HepG2 (cell line): ENCODE results near the gene CDR2L. TPM values are rescaled to one million over a fixed set of nuclear protein-coding genes. Genes with fewer than 3 reads are reported as not detected.

Source experiments
- CEBPZ ChIP-seq: IDR thresholded peaks from 2 replicates; pipeline ENCODE4 v1.6.1; 2012; ENCODE audit warnings: low read length, improper control_type of control experiment
- HDAC1 ChIP-seq: sonication (generic); formaldehyde crosslinking; IDR thresholded peaks from 2 replicates; pipeline ENCODE4 v1.5.1; 2020; ENCODE audit warnings: mild to moderate bottlenecking, missing genetic modification reagents
- JARID2 ChIP-seq: sonication (generic); formaldehyde crosslinking; IDR thresholded peaks from 2 replicates; pipeline ENCODE4 v1.8.1; 2023; ENCODE audit warnings: missing genetic modification reagents, inconsistent platforms; ENCODE audit not compliant: insufficient replicate concordance
- KDM1A ChIP-seq: IDR thresholded peaks from 2 replicates; pipeline ENCODE4 v1.6.1; 2016; ENCODE audit warnings: missing compliant biosample characterization
- PHB2 ChIP-seq: fragments of 450-650 bp; IDR thresholded peaks from 2 replicates; pipeline ENCODE4 v1.6.1; 2018; ENCODE audit not compliant: partially characterized antibody
- PHF20 ChIP-seq: sonication (generic); formaldehyde crosslinking; IDR thresholded peaks from 2 replicates; pipeline ENCODE4 v1.5.0; 2020; ENCODE audit warnings: mild to moderate bottlenecking, missing genetic modification reagents
- RBM39 ChIP-seq: fragments of 200-400 bp; formaldehyde crosslinking; IDR thresholded peaks from one replicate; pipeline ENCODE4 v1.6.1; 2018; ENCODE audit warnings: antibody characterized with exemption, mild to moderate bottlenecking, low read depth, low read length; ENCODE audit not compliant: poor library complexity, severe bottlenecking
- TCF12 ChIP-seq, 2 experiments: fragments of 450-650 bp in 1 of 2; sonication (generic) in 1 of 2; formaldehyde crosslinking in 1 of 2; IDR thresholded peaks; 2 replicates each; pipeline versions ENCODE4 v1.6.1 to v1.8.0; 2017 to 2022; ENCODE audit warnings: antibody characterized with exemption in 1 of 2, mild to moderate bottlenecking in 1 of 2, missing genetic modification reagents in 1 of 2, moderate library complexity in 1 of 2
- ZFP91 ChIP-seq: sonication (generic); formaldehyde crosslinking; IDR thresholded peaks from 2 replicates; pipeline ENCODE4 v1.9.0; 2022; ENCODE audit warnings: missing genetic modification reagents, mild to moderate bottlenecking, borderline replicate concordance
- ZHX2 ChIP-seq, 2 experiments: sonication (generic) in 1 of 2; formaldehyde crosslinking in 1 of 2; IDR thresholded peaks; 2 replicates each; pipeline versions ENCODE4 v1.6.1 to v1.9.0; 2014 to 2022; ENCODE audit warnings: antibody characterized with exemption in 1 of 2, borderline replicate concordance in 1 of 2, inconsistent platforms in 1 of 2, low read depth in 1 of 2, missing genetic modification reagents in 1 of 2
- ZNF260 ChIP-seq: sonication (generic); formaldehyde crosslinking; IDR thresholded peaks from 2 replicates; pipeline ENCODE4 v1.4.0; 2020; ENCODE audit warnings: missing genetic modification reagents, low read depth, mild to moderate bottlenecking, borderline replicate concordance
- ZNF501 ChIP-seq: sonication (generic); formaldehyde crosslinking; IDR thresholded peaks from 2 replicates; pipeline ENCODE4 v1.5.1; 2020; ENCODE audit warnings: mild to moderate bottlenecking, moderate library complexity, missing genetic modification reagents
- ZNF557 ChIP-seq: sonication (generic); formaldehyde crosslinking; IDR thresholded peaks from 2 replicates; pipeline ENCODE4 v1.4.0; 2020; ENCODE audit warnings: missing genetic modification reagents
- ZNF572 ChIP-seq: sonication (generic); formaldehyde crosslinking; IDR thresholded peaks from 2 replicates; pipeline ENCODE4 v1.5.1; 2020; ENCODE audit warnings: mild to moderate bottlenecking, missing genetic modification reagents
- polyA plus RNA-seq, 8 experiments: library from polyadenylated mRNA; depleted of rRNA in 3 of 8; stranded (reverse) in 7 of 8; unstranded in 1 of 8; fragments of >200 nt; fragmentation: Illumina TruSeq in 4 of 8; extraction: Trizol in 4 of 8; gene quantifications; 2 replicates each; pipeline versions ENCODE4 v1.2.1 to v1.2.3, GENCODE V29; 2011 to 2016; ENCODE audit warnings: low read depth in 4 of 8, missing spikeins in 1 of 8, mixed read lengths in 1 of 8; ENCODE audit not compliant: insufficient read depth in 1 of 8
- total RNA-seq, 5 experiments: library from RNA; depleted of rRNA; stranded (reverse); fragments of >200 nt; fragmentation: Illumina TruSeq; extraction: Trizol; gene quantifications; 2 replicates each; pipeline ENCODE4 v1.2.3, GENCODE V29; 2016; ENCODE audit warnings: low read depth in 1 of 5

The CDR2L gene
- total and polyA plus RNA-seq, 2 of the 13 experiments (the other 11 are each of a cell fraction or from before 2014, with no cell fraction given), result 1.9 to 2.1 TPM

- TF ChIP-seq ZFP91 (CRISPR knock-in tag), result peak; percentile 41
- TF ChIP-seq TCF12 (IDR thresholded peaks at IDR 0.05), result no peak
- no peak for TF ChIP-seq TCF12 (CRISPR knock-in tag; IDR thresholded peaks at IDR 0.05)
- TF ChIP-seq PHF20 (CRISPR knock-in tag), result peak; percentile 13; the same call in 1 of the 2 replicates
- TF ChIP-seq ZNF572 (CRISPR knock-in tag), result peak; percentile 88; the same call in 1 of the 2 replicates
- peak; percentile 69 for TF ChIP-seq HDAC1 (CRISPR knock-in tag)
- TF ChIP-seq KDM1A, result peak; percentile 28; the same call in 1 of the 2 replicates
- no peak for TF ChIP-seq ZNF557 (CRISPR knock-in tag)
- TF ChIP-seq ZHX2 (IDR thresholded peaks at IDR 0.05; ENCODE audit: low read depth), result 0 out of 2 replicates have a peak, but pooled peaks have one; percentile 39
- TF ChIP-seq ZHX2 (CRISPR knock-in tag; IDR thresholded peaks at IDR 0.05; ENCODE audit: borderline replicate concordance), result no peak
- no peak for TF ChIP-seq RBM39
- TF ChIP-seq JARID2 (CRISPR knock-in tag), result peak; percentile 99
- 0 out of 2 replicates have a peak, but pooled peaks have one; percentile 34 for TF ChIP-seq ZNF260 (CRISPR knock-in tag)
- TF ChIP-seq CEBPZ, result no peak
- no peak for TF ChIP-seq PHB2
- peak; percentile 95 for TF ChIP-seq ZNF501 (CRISPR knock-in tag)
Observed at GRCh38 chr17:75033346-75034235, 46.2 kb downstream of the CDR2L start (continued).
